Skeletal muscle tissue (tissue), 4 donors: Measurements from ENCODE around the gene FAM174B. TPM values are rescaled to one million over a fixed set of nuclear protein-coding genes. Genes with fewer than 3 reads are reported as not detected.

Experiments used
- H3K27ac ChIP-seq: one replicate; pipeline ENCODE4 v1.7.0; 2013; ENCODE audit warnings: mild to moderate bottlenecking, low read depth, low read length, inconsistent platforms
- H3K27me3 ChIP-seq, 3 donors: one replicate each; pipeline ENCODE4 v1.7.0; 2013; ENCODE audit warnings: low read length in 3 of 3; ENCODE audit not compliant: control insufficient read depth in 3 of 3, insufficient read depth in 3 of 3
- H3K36me3 ChIP-seq, 3 donors: one replicate each; pipeline ENCODE4 v1.7.0; 2013; ENCODE audit warnings: low read length in 3 of 3; ENCODE audit not compliant: control insufficient read depth in 3 of 3, insufficient read depth in 3 of 3
- H3K4me1 ChIP-seq, 3 donors: one replicate each; pipeline ENCODE4 v1.7.0; 2013; ENCODE audit warnings: low read length in 3 of 3, mild to moderate bottlenecking in 3 of 3; ENCODE audit not compliant: control insufficient read depth in 3 of 3, insufficient read depth in 3 of 3
- H3K4me3 ChIP-seq, 3 donors: one replicate each; pipeline ENCODE4 v1.7.0; 2013; ENCODE audit warnings: low read length in 3 of 3
- H3K9ac ChIP-seq, 3 donors: one replicate each; pipeline ENCODE4 v1.7.0; 2013; ENCODE audit warnings: low read length in 3 of 3, mild to moderate bottlenecking in 3 of 3, moderate library complexity in 2 of 3, low read depth in 1 of 3
- H3K9me3 ChIP-seq, 3 donors: one replicate each; pipeline ENCODE4 v1.7.0; 2013; ENCODE audit warnings: low read length in 3 of 3; ENCODE audit not compliant: control insufficient read depth in 3 of 3
- total RNA-seq: library from RNA; depleted of rRNA; stranded (reverse); fragments of >200 nt; gene quantifications from one replicate; pipeline ENCODE4 v1.2.3, GENCODE V29; 2014
- donor health status: Osteomylitis.

Gene FAM174B
- total RNA-seq, 1 donor from 2014 or later: 8.4 TPM

DNA sequence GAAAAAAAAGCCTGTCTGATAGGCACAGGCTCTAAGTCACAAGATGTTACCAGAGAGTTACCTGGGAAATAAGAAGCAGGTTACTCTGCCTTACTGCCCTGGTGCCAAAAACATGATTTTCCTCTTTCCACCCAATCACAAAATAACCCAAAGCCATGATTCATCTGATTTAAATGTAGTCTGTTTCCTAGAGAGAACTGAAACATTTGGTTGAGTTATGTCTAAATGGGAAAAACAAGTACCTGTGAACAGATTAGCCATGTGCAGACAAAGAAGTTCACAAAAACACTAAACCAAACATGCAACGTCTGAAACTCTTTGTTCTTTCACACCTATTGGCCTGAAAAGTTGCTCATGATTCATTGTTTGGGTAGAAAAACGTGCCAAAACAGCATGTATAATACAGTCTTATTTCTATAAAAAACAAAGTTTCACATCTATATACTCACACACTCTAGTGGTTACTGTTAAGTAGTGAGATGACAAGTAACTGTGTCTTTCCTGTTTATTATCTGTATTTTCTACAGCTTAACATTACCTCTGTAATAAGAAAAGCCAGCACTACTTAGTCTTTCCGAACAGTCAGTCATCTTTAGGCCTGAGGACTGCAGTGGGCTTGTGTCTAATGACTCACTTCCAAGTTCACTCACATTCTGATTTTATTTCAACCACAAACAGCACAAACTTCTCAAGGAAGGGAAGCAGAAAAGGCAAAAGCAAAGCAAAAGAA, 30.2 kb downstream of the FAM174B start:
- no peak overlapping the region for H3K4me3 ChIP-seq
- H3K36me3 ChIP-seq: peaks cover 4 to 9% (median 4%) of the 10 kb centered on the region in 3 donors
- H3K9me3 ChIP-seq: no peaks in the 10 kb centered on the region
- peaks cover 25 to 35% (median 31%) of the 10 kb centered on the region in 3 donors for H3K4me1 ChIP-seq
- H3K9ac ChIP-seq: no peak overlapping the region
- H3K27me3 ChIP-seq: no peaks in the 10 kb centered on the region
- H3K27ac ChIP-seq: peak overlapping the region; percentile 90

DNA sequence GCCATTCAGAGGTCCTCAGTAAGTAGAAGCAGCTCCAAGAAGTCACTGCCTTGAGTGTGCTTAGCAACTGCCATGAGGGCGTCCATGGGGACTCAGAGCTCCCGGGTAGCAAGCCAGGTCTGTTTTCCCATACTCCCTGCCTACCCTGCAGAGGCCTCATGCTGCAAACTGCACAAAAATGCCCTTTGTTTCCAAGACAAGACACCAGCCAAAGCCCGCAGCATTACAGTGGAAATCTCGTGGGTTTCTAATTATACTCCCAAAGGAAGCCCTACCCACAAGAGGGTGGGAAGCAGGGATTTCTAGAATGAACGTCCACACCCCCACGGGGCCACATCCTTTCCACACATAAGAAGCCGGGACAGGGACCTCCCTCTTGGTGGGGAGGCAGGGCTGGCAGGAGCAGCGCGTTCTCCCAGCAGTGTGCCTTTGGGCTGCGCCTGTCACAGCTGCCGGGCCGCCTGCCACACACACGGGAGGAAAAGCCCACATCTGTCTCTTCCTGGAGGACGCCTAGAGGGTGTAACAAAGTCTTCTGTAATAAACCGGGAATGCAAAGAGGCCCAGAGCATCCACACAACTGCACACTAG, 31.1 kb downstream of the FAM174B start:
- Histone ChIP-seq H3K9ac (peak overlapping the region; percentile 33 to 57 (median 40)), H3K4me1 (peaks cover 30 to 44% (median 30%) of the 10 kb centered on the region in 3 donors)

DNA sequence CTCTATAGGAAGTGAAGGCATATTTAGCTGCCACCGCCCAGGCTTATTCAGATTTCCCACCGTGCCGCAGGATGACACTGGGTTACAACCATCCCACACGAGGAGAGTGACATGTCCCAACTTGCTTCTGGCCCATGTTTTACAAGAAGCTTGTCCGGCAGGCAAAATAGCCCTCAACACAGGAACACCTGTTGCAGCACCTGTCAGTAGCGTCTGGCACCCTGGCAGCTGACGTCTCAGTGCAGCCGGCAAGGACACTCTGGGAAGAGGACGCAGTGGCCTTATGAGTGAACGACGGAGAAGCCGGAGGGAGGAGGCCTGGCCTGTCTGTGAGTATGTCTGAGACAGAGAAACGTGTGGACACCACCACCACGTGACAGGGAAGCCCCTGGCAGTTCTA, 32.1 kb downstream of the FAM174B start:
- H3K9ac ChIP-seq: peak overlapping the region; percentile 40 to 68 (median 65)
- H3K27me3 ChIP-seq: no peaks in the 10 kb centered on the region
- H3K4me1 ChIP-seq: peaks cover 35 to 53% (median 35%) of the 10 kb centered on the region in 3 donors
- no peaks in the 10 kb centered on the region for H3K36me3 ChIP-seq
- no peaks in the 10 kb centered on the region for H3K9me3 ChIP-seq
- H3K27ac ChIP-seq: peak overlapping the region; percentile 90
- H3K4me3 ChIP-seq: peak overlapping the region; percentile 24 to 45 (median 31)

More for the DNA sequence above, 31.1 kb downstream of the FAM174B start:
- Histone ChIP-seq H3K36me3 (peaks cover 0 to 3% (median under 1%) of the 10 kb centered on the region in 3 donors), H3K4me3 (peak overlapping the region in 2 of 3 donors; percentile 31 to 52), H3K27me3 (no peaks in the 10 kb centered on the region), H3K27ac (peak overlapping the region; percentile 90), H3K9me3 (no peaks in the 10 kb centered on the region)

DNA sequence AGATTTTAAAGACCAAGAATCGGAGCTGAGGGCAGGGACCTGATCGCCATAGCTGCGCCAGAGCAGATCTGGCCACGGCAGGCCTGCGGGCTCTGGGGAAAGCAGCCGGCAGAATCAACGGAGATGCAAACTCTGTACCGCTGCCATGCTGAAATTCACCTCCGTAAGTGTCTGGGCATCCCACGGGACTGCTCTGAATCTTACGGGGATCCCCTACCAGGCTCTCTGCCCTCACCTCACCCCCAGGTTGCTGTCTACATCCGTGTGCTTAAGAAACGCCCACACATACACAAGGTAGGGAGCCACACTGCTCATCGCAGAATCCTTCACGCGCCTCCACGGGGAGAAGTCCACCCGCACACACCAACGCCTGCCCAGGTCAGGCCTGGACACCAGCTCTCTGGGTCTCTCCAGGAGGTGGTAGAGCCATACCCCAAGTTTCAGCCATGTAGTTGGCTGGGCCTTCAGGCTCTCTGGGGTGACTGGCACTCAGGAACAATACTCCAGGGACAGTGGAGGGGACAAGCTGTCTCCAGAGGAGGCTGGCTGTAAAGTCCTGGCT, 33.5 kb downstream of the FAM174B start:
- no peak overlapping the region for H3K4me3 ChIP-seq
- peaks cover 42 to 60% (median 48%) of the 10 kb centered on the region in 3 donors for H3K4me1 ChIP-seq
- no peaks in the 10 kb centered on the region for H3K27me3 ChIP-seq
- no peaks in the 10 kb centered on the region for H3K36me3 ChIP-seq
- peak overlapping the region; percentile 90 for H3K27ac ChIP-seq
- H3K9ac ChIP-seq: no peak overlapping the region
- no peaks in the 10 kb centered on the region for H3K9me3 ChIP-seq

DNA sequence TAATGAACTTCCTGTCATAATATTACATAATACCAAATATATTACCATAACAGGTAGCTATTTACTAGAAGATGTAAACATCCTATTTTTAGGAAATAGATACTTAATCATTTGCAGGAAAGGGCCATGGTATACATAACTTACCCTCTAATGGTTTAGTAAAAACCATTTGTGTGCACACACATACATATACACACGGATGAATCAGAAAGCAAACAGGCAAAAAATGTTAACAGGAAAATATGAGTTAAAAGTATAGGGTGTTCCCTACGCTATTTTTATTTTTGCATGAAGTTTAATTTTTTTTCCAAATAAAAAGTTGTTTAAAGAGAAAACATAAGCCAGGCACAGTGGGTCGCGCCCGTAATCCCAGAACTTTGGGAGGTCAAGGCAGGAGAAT, 34.6 kb downstream of the FAM174B start:
- Histone ChIP-seq H3K9ac (no peak overlapping the region), H3K27me3 (no peaks in the 10 kb centered on the region), H3K36me3 (no peaks in the 10 kb centered on the region), H3K27ac (no peak overlapping the region), H3K4me1 (peaks cover 42 to 65% (median 51%) of the 10 kb centered on the region in 3 donors), H3K4me3 (no peak overlapping the region), H3K9me3 (no peaks in the 10 kb centered on the region)

DNA sequence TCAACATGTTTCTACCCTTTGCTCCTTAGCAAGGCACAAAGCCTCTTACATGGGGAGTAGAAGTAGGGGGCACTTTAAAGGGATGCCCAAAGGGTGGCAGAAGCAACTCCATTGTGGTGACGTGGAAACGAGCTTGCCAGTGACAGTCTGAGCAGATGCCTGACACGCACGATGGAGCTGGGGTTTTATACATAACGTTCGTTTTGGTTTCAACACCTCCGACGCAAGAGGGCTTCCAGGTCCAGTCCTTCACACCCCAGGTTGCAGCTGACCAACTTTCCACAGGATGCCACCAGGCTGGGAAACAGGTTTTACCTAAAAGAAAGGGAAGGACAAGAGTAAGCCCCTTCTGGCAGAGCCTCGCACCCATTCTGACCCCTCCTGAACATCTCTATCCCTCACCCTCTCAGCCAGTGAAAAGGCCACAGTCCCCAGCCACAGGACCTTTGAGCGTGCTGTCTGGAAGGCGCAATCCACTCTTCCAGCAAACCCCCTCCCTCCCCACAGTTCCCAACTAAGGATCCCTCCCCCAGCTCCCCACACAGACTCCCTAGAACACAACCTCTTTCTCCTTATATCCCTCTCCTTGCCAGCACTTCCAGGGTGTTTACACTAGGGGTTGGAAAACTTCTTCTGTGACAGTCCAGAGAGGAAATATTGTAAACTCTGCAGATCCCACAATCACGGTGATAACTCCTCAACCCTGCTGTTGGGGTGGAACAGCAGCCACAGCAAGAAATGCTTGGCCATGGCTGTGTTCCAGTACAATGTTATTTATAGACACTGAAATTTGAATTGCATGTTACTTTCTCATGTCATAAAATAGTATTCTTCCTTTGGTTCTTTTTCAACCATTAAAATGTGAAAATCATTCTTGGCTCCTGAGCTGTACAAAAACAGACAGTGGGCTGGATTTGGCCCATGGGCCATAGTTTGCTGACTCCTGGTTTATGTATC, 36.2 kb downstream of the FAM174B start:
- H3K27me3 ChIP-seq: no peaks in the 10 kb centered on the region
- peak overlapping the region; percentile 40 to 62 (median 43) for H3K9ac ChIP-seq
- H3K4me1 ChIP-seq: peaks cover 40 to 69% (median 54%) of the 10 kb centered on the region in 3 donors
- H3K36me3 ChIP-seq: no peaks in the 10 kb centered on the region
- peak overlapping the region; percentile 75 for H3K27ac ChIP-seq
- peak overlapping the region; percentile 12 to 30 (median 29) for H3K4me3 ChIP-seq
- no peaks in the 10 kb centered on the region for H3K9me3 ChIP-seq

DNA sequence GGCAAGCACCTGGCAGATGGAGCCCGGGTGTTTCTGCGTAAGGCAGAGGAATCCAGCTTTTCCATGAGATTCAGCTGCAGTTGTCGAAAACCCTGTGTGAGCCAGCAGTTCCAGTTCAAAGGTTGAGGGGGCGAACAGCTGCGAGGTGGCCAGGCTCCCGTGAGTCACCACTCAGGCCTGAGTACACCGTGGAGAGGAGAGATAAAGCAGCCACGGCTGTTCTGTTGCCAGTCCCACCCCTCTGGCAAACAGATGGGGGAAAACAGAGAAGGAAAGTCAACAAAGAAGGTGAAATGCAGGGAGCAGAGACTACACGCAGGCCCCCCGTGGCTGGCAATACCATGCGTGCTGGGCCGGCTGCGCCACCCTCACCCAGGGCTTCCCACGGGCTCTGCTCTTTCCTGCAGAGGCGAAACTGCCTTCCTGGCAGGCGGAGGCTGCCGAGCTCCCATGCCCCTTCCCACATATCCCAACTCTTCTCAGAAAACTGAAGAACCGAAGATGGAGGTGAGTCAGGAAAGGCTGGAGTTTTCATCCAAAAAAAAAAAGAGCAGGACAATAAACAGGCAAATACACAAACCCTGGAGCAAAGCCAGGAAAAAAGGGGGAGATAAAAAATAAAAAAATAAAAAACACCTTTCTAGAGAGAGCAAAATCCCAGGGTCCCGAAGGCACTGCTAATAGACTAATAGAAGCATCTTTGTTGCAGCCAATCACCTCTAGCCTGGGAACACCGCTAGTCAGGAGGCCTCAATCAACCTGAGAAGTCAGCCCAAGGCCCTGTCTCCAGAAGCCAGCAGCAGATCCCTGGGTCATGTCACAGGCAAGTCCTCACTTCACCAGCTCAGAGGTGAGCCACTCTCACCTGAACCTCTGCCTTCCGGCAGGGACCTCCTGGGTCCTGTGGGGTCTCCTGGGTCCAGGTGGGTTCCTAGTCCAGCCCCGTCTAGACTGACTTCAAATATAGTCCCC, 37.7 kb downstream of the FAM174B start:
- H3K27ac ChIP-seq: peak overlapping the region; percentile 66
- no peaks in the 10 kb centered on the region for H3K27me3 ChIP-seq
- H3K36me3 ChIP-seq: no peaks in the 10 kb centered on the region
- peak overlapping the region in 1 of 3 donors; percentile 50 for H3K9ac ChIP-seq
- H3K9me3 ChIP-seq: no peaks in the 10 kb centered on the region
- H3K4me1 ChIP-seq: peaks cover 25 to 56% (median 39%) of the 10 kb centered on the region in 3 donors
- peak overlapping the region in 1 of 3 donors; percentile 29 for H3K4me3 ChIP-seq

DNA sequence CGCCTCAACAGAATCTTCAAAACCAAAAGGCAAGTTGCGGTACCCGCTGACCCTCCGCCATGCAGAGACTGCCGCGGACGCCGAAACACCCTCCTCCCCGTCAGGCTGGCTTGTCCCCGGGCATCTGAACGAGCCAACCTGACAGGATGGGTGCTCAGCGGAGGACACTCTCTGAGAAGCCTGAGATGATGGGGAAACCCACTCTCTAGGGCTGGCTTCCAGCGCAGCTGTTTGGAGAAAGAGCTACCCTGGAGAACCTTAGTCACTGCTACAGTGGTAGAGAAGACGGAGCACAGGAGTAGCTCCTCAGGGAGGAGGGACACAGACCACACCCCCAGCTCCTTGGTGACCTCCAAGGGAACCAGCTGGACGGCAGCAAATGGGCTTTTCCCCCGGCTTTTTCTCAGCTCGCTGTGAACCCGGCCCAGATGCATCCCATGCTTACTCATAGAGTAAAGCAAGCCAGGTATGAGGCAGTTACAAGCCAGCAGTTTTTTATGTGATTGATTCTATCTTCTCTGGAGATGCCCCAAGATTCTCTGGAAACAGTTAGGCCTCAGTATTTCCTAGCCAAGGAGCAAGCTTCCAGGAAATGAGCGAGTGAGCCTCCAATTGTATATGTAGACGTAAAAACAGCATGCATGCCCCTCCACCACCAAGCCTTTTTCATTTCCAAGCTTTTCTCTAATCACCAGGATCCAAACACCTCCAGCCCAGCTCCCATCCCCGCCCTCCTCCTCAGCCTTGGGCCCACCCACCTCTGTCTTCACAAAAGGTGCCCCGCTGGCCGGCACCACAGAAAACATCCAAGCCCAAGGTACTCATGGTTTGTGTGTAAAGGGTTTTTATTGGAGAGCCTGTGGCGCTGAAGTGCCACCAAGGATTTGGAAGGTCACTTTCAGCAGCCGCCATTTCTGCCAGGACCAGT, 38.7 kb downstream of the FAM174B start:
- peak overlapping the region in 1 of 3 donors; percentile 50 for H3K9ac ChIP-seq
- peaks cover 19 to 47% (median 31%) of the 10 kb centered on the region in 3 donors for H3K4me1 ChIP-seq
- H3K27ac ChIP-seq: peak overlapping the region; percentile 66

More for the DNA sequence above, 38.7 kb downstream of the FAM174B start:
- H3K4me3 ChIP-seq: peak overlapping the region in 1 of 3 donors; percentile 29
- H3K36me3 ChIP-seq: no peaks in the 10 kb centered on the region
- no peaks in the 10 kb centered on the region for H3K27me3 ChIP-seq
- no peaks in the 10 kb centered on the region for H3K9me3 ChIP-seq
